Esophagus squamous epithelium (tissue), 5 donors: ENCODE measurements around the gene GNG13. TPM values are rescaled to one million over a fixed set of nuclear protein-coding genes. Genes with fewer than 3 reads are reported as not detected.

ENCODE experiments used
- DNase-seq: peaks from one replicate; lab custom pipeline; 2025; lab: John Stamatoyannopoulos, UW
- H3K27ac ChIP-seq, 4 donors: fragments of 200-600 bp; sonication (generic); one replicate each; pipeline ENCODE4 v1.5.1; 2016 to 2019; ENCODE audit warnings: mild to moderate bottlenecking in 1 of 4
- H3K27me3 ChIP-seq, 4 donors: fragments of 200-600 bp; sonication (generic); 1 replicate in 3 of 4; 2 replicates in 1 of 4; pipeline versions ENCODE4 v1.5.1 to v1.6.0; 2017 to 2021; ENCODE audit warnings: antibody characterized with exemption in 1 of 4
- H3K36me3 ChIP-seq, 3 donors: fragments of 200-600 bp; sonication (generic); one replicate each; pipeline ENCODE4 v1.5.1; 2016 to 2019
- H3K4me1 ChIP-seq, 3 donors: fragments of 200-600 bp; sonication (generic); one replicate each; pipeline ENCODE4 v1.5.1; 2017 to 2019
- H3K4me3 ChIP-seq, 4 donors: fragments of 200-600 bp; sonication (generic); 1 replicate in 3 of 4; 2 replicates in 1 of 4; pipeline ENCODE4 v1.5.1; 2016 to 2019; ENCODE audit warnings: mild to moderate bottlenecking in 2 of 4, moderate library complexity in 1 of 4
- H3K9me3 ChIP-seq, 3 donors: fragments of 200-600 bp; sonication (generic); one replicate each; pipeline ENCODE4 v1.5.1; 2016 to 2019
- POLR2A ChIP-seq, 4 donors: fragments of 450-650 bp; IDR thresholded peaks; one replicate each; pipeline ENCODE4 v1.6.1; 2017; ENCODE audit warnings: antibody characterized with exemption in 4 of 4, mild to moderate bottlenecking in 4 of 4, moderate library complexity in 3 of 4
- WGBS, 2 donors: methylation state at CpG; one replicate each; pipeline ENCODE4 v1.1.5; 2018; 5-methylcytosine and 5-hydroxymethylcytosine counted together
- intact Hi-C: fragments of 100-400 bp; cut with DNase I; formaldehyde crosslinking; loops from one replicate; pipeline ENCODE4 v1.15.0; 2022
- total RNA-seq, 4 donors: library from RNA; depleted of rRNA; stranded (reverse); fragments of >200 nt; gene quantifications; one replicate each; pipeline ENCODE4 v1.1.0, GENCODE V29; 2016
- TF ChIP-seq, protein P1 (sequence below), 6 experiments: fragments of 450-650 bp in 4 of 6; fragments of 200-600 bp in 2 of 6; sonication (generic) in 2 of 6; IDR thresholded peaks; one replicate each; pipeline ENCODE4 v1.5.1; 2016 to 2019; ENCODE audit warnings: antibody characterized with exemption in 6 of 6, mild to moderate bottlenecking in 4 of 6, moderate library complexity in 4 of 6
- donor health status: DM: yes; HTN: yes; CAD: no.

The GNG13 gene
- total RNA-seq, 4 donors from 2014 or later: not detected

DNA sequence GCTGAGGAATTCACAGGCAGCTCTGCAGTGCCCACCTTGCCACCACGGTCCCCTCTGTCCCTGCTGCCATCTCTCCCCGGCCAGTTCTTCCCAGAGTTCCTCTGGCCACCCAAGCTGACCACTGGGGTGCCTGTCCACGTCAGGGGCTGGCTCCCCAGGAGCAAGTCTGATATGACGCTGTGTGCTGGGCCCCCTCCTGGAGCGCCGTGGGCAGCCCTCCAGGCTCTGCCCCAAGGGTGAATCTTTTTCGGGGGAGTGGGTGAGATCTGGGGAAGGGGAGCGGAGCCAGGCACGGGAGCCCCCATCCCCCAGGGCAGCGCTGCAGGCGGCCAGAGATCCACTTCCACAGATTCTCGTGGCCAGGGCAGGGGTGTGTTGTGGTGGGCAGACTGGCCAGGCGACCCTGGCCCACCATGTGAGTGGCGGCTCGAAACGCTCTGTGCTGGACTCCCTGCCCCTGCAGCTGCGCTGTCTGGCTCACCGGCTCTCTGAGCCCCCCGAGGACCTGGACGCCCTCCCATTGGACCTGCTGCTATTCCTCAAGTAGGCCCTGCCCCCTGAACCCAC lies 36.3 kb downstream of the GNG13 start:
- no peak for TF ChIP-seq POLR2A (IDR thresholded peaks at IDR 0.05)
- TF ChIP-seq, protein P1, sequence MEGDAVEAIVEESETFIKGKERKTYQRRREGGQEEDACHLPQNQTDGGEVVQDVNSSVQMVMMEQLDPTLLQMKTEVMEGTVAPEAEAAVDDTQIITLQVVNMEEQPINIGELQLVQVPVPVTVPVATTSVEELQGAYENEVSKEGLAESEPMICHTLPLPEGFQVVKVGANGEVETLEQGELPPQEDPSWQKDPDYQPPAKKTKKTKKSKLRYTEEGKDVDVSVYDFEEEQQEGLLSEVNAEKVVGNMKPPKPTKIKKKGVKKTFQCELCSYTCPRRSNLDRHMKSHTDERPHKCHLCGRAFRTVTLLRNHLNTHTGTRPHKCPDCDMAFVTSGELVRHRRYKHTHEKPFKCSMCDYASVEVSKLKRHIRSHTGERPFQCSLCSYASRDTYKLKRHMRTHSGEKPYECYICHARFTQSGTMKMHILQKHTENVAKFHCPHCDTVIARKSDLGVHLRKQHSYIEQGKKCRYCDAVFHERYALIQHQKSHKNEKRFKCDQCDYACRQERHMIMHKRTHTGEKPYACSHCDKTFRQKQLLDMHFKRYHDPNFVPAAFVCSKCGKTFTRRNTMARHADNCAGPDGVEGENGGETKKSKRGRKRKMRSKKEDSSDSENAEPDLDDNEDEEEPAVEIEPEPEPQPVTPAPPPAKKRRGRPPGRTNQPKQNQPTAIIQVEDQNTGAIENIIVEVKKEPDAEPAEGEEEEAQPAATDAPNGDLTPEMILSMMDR (IDR thresholded peaks at IDR 0.05): no peak
- intact Hi-C loops: no loop called here
- no peak for DNase-seq
- H3K9me3 ChIP-seq: no peaks in the 10 kb centered on the region
- peaks cover 7 to 40% (median 12%) of the 10 kb centered on the region in 3 donors for H3K4me1 ChIP-seq
- H3K27me3 ChIP-seq: peaks cover 0 to 61% (median 0%) of the 10 kb centered on the region in 4 donors
- H3K4me3 ChIP-seq: no peak overlapping the region
- H3K27ac ChIP-seq: no peak overlapping the region
- 71% methylated on average over 7 of the region's 20 CpGs; no CpG with 5 or more reads in 1 of the 2 donors for WGBS, 2 donors
- H3K36me3 ChIP-seq: no peaks in the 10 kb centered on the region

DNA sequence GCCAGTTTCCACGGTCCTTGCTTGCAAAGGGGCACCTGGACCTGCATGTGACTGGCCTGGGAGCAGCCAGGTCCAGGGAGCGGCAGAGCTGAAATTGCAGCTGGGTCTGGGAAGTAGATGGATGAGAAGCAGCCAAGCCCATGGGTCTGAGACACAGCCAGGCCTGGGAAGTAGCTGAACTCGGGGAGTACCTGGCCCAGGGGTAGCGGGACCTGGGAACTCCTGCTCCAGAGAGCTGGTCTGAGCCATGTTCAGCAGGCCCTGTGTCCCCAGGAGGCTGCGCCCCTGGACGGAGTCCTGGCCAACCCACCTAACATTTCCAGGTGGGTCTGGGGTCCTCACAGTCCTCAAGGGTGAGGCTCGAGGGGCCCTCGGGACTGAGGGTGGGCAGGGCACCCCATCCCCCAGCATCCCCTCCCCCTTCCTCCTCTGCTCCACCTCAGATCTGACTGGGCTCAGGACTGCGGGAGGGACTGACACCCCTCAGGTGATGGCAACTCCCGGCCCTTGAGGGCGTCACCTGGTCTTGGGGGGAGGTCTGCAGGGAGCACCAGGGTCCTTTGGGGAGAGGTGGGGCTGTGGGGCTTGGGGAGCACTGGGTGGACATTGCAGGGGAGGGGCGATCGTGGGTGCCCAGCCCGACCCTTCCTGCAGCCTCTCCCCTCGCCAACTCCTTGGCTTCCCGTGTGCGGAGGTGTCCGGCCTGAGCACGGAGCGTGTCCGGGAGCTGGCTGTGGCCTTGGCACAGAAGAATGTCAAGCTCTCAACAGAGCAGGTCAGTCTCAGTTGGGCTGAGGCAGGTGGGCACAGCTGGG lies 37.0 kb downstream of the GNG13 start:
- Histone ChIP-seq H3K9me3 (no peaks in the 10 kb centered on the region), H3K4me3 (no peak overlapping the region), H3K4me1 (peaks cover 7 to 43% (median 12%) of the 10 kb centered on the region in 3 donors), H3K36me3 (no peaks in the 10 kb centered on the region), H3K27ac (no peak overlapping the region), H3K27me3 (peaks cover 0 to 54% (median 0%) of the 10 kb centered on the region in 4 donors)
- 80% methylated on average over 1 of the region's 21 CpGs; no CpG with 5 or more reads in 1 of the 2 donors for WGBS, 2 donors
- DNase-seq: no peak
- TF ChIP-seq POLR2A (IDR thresholded peaks at IDR 0.05): no peak
- TF ChIP-seq, protein P1 (IDR thresholded peaks at IDR 0.05): no peak
- intact Hi-C loops: no loop called here

DNA sequence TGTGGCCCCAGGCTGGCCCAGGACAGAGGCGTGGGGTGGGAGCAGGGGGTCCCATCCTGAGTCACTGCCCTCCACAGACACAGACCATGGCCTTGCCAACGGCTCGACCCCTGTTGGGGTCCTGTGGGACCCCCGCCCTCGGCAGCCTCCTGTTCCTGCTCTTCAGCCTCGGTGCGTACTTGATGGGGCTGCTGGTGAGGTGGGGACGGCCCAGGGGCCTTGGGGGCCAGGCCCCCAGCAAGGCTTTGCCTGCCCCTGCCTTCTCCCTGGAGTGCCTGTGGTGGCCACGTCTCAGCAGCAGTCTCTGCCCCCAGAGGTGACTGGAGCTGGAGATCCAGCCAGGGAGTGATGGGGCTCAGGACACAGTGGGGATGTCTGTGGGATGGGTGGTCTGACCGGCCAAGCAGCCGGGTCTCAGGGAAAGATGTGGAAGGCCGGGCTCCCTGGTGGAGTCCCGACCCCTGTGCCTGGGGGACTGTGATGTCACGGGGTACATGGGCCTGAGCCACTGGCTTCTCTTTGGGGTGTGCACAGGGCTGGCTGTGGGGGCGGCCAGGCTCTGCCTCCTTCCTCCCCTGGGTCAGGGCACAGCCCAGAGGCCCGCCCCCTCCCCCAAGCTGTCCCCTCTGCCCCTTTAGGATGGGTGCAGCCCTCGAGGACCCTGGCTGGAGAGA lies 37.8 kb downstream of the GNG13 start:
- Histone ChIP-seq H3K9me3 (no peaks in the 10 kb centered on the region), H3K27me3 (peaks cover 0 to 51% (median 0%) of the 10 kb centered on the region in 4 donors), H3K4me1 (peaks cover 7 to 41% (median 12%) of the 10 kb centered on the region in 3 donors), H3K36me3 (no peaks in the 10 kb centered on the region), H3K27ac (no peak overlapping the region), H3K4me3 (no peak overlapping the region)
- WGBS, 2 donors: 100% methylated on average over 1 of the region's 17 CpGs; no CpG with 5 or more reads in 1 of the 2 donors
- DNase-seq: no peak
- TF ChIP-seq, protein P1 (IDR thresholded peaks at IDR 0.05): no peak
- no peak for TF ChIP-seq POLR2A (IDR thresholded peaks at IDR 0.05)
- intact Hi-C loops: no loop called here

DNA sequence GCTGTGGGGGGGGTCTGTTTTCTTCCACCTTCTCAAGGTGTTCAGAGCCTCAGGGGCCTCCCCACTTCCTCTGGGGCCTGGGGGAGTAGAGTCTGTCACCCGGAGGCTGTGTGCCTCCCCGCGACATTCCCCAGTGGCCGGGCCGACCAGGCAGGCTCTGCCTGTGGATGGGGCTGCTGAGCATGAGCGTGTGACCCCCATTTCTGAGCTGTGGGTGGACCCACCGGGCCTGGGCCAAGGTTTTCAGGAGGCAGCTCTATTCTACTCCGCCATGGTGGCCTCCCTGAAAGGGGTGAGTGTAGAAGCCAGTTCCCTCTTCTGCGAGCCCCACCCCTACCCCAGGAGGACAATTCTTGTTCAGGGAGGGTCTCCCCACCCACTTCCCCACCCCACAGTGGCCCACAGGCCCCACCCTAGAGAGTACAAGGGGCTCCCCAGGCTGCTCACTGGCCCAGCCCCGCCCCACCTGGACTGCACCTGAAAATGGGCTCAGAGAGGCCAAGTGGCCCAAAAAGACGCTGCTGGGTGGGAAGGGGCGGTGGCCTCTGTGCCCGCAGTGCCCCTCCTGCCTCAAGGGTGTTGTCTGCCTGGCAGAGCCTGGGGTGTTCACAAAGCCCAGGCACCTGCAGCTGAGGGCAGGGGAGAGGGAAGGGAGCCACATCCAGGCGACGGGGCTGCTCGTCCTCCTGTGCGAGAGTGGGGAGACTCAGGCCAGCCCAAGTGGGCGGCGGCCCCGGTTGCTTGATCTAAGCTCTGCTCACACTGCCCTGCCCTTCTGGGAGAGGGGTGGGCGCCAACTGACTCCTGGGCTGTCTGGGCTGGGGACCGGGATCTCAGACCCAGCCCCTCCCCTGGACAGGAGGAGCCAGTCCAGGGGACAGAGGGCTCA lies 38.7 kb downstream of the GNG13 start:
- no peak overlapping the region for H3K4me3 ChIP-seq
- peaks cover 7 to 47% (median 12%) of the 10 kb centered on the region in 3 donors for H3K4me1 ChIP-seq
- H3K36me3 ChIP-seq: no peaks in the 10 kb centered on the region
- peaks cover 0 to 51% (median 0%) of the 10 kb centered on the region in 4 donors for H3K27me3 ChIP-seq
- H3K27ac ChIP-seq: peak overlapping the region in 1 of 4 donors; percentile 49
- intact Hi-C loops: no loop called here
- no peak for TF ChIP-seq POLR2A (IDR thresholded peaks at IDR 0.05)
- TF ChIP-seq, protein P1 (IDR thresholded peaks at IDR 0.05): no peak
- H3K9me3 ChIP-seq: no peaks in the 10 kb centered on the region
- WGBS, 2 donors: 80% methylated on average over 3 of the region's 22 CpGs; no CpG with 5 or more reads in 1 of the 2 donors
- no peak for DNase-seq
